ENCODE results near the gene ACOT7. TPM values are rescaled to one million over a fixed set of nuclear protein-coding genes. Genes with fewer than 3 reads are reported as not detected.

The ACOT7 gene
- total RNA-seq, 1 donor from 2014 or later = 35.1 TPM

DNA sequence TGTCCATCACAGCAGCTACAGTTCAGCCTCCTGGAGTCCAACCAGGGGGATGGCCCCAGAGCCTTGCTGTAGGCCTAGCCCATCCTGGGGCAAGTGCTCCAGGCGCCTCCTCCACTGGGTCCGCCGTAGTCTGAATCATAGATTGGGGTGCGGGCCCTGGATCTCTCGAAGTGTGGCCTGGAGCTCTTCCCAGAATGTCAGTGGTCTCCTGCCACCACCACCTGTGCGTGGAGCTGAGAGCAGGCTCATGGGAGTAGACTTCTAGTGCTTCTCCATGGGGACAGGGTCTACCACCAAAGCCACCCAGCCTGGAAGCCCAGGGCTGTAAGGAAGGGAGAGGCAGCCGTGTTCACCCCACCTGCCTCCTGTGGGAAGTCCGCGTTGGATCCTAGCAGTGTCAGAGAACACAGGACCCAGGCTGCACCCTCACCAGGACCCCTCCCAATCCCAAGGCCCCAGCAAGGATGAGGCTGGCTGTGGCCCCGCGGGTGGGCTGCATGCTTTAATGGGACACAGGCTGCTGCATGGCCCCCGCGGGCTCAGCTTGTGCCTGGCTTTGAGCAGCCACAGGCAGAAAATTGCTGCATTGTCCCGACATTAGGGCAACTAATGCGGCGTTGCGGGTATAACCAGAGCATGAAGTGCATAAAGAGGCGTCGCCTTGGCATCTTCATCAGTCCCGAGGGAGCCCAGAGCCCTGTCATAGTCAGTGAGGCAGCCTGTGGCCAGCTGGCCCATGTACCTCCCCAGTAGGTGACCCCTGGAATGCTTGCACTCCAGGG lies 150.3 kb downstream of the ACOT7 start:
- Mint-ChIP-seq H3K4me3 (ENCODE audit: unreplicated experiment) (no peak overlapping the region), H3K4me1 (ENCODE audit: unreplicated experiment) (peaks cover 13% of the 10 kb centered on the region)

DNA sequence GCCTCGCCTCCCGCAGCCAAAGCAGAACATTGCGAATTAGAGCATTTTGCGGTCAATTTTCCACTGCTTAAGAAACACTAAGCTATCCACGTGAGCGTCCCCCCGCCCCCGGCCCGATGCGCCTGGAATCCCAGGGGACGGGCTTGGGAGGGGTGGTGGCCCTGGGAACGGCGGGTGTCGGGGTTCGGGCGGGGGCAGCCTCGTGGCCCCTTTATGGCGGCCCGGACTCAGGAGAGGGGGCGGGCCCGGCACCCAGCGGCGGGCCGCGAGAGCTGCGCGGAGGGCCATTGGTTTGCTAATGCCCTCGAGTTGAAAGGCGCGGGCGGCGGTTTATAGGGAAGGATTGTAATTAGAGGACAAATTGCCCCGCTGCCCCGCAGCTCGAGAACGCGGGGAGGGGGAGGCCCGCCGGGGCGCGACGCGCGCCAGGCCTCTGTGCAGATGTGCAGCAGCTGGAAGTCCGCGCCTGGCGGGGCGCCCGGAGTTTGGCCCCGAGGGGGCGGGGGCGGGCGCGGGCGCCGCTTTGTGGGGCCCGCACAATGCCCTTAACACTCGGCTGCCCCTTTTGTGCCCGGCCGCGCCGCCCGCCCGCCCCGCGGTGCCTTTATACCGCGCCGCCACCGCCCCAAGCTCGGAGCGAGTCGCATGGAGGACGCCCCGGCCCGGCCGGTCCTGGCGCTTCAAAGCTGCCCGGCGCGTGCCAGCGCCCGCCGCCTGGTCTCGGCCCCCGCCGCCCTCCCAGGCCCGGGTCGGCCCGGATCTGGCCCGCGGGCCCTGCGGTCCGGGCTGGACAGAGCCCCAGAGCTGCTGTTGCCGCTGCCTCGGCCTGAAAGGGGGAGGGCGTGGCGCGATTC lies 151.5 kb downstream of the ACOT7 start:
- Mint-ChIP-seq H3K4me3 (ENCODE audit: unreplicated experiment) (no peak overlapping the region), H3K27ac (ENCODE audit: unreplicated experiment) (no peak overlapping the region), H3K27me3 (ENCODE audit: unreplicated experiment) (peaks cover 23% of the 10 kb centered on the region), H3K9me3 (ENCODE audit: unreplicated experiment) (no peaks in the 10 kb centered on the region), H3K4me1 (ENCODE audit: unreplicated experiment) (peaks cover 13% of the 10 kb centered on the region), H3K36me3 (ENCODE audit: low read depth, unreplicated experiment) (no peaks in the 10 kb centered on the region)
- no peak for DNase-seq (ENCODE audit: low spot score)
- TF ChIP-seq CTCF (IDR thresholded peaks at IDR 0.05; ENCODE audit: unreplicated experiment) = no peak

More for the DNA sequence above, 150.3 kb downstream of the ACOT7 start:
- DNase-seq (ENCODE audit: low spot score) = no peak
- no peak for TF ChIP-seq CTCF (IDR thresholded peaks at IDR 0.05; ENCODE audit: unreplicated experiment)
- H3K9me3 Mint-ChIP-seq (ENCODE audit: unreplicated experiment) = no peaks in the 10 kb centered on the region
- H3K27ac Mint-ChIP-seq (ENCODE audit: unreplicated experiment) = no peak overlapping the region
- no peaks in the 10 kb centered on the region for H3K36me3 Mint-ChIP-seq (ENCODE audit: low read depth, unreplicated experiment)
- H3K27me3 Mint-ChIP-seq (ENCODE audit: unreplicated experiment) = peaks cover 24% of the 10 kb centered on the region

DNA sequence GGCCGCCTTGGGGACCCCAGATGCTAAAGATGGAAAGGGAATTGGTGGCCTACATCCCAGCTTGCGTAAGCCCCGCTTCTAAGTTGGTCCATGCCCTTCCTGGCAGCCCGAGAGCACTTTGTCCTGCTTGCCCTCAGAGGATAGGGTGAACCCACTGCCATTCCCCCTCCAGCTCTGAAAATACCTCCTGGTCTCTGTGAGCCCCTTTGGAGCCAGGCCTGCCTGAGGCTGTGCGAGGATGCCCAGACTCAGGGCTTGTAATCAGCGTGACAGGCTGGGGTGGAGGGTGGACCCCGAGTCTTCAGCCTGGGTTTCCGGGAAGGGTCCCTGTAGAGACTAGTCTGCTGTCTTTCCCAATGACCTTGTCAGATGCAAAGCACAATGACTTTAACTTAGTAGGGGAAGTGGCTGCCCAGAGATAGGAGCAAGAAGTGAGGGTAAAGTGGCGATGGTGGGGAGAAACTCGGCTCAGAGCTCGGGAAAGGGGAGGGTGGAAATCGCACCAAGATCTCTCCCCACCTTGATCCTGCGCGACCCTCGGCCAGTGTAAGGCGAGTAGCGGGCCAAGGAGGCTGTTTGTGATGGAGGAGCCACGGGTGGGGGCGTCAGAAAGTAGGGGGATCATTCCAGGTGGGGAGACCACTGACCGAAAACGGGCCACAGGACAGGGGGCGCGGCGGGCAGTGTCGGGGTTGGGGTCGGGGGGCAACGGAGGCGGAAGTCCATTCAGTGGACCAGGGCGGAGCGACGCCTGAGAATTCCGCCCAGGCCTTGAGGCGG lies 152.3 kb downstream of the ACOT7 start:
- no peaks in the 10 kb centered on the region for H3K9me3 Mint-ChIP-seq (ENCODE audit: unreplicated experiment)
- H3K27ac Mint-ChIP-seq (ENCODE audit: unreplicated experiment) = no peak overlapping the region
- DNase-seq (ENCODE audit: low spot score) = no peak
- H3K27me3 Mint-ChIP-seq (ENCODE audit: unreplicated experiment) = peaks cover 16% of the 10 kb centered on the region
- peak overlapping the region; percentile 62 for H3K4me3 Mint-ChIP-seq (ENCODE audit: unreplicated experiment)
- no peak for TF ChIP-seq CTCF (IDR thresholded peaks at IDR 0.05; ENCODE audit: unreplicated experiment)
- H3K36me3 Mint-ChIP-seq (ENCODE audit: low read depth, unreplicated experiment) = no peaks in the 10 kb centered on the region
- H3K4me1 Mint-ChIP-seq (ENCODE audit: unreplicated experiment) = peaks cover 13% of the 10 kb centered on the region

GRCh38 chr1:6239950-6240768 lies 153.4 kb downstream of the ACOT7 start:
- H3K36me3 Mint-ChIP-seq (ENCODE audit: low read depth, unreplicated experiment) = no peaks in the 10 kb centered on the region
- no peak overlapping the region for H3K27ac Mint-ChIP-seq (ENCODE audit: unreplicated experiment)
- H3K4me1 Mint-ChIP-seq (ENCODE audit: unreplicated experiment) = peaks cover 13% of the 10 kb centered on the region
- peaks cover 16% of the 10 kb centered on the region for H3K27me3 Mint-ChIP-seq (ENCODE audit: unreplicated experiment)
- H3K9me3 Mint-ChIP-seq (ENCODE audit: unreplicated experiment) = no peaks in the 10 kb centered on the region
- no peak for DNase-seq (ENCODE audit: low spot score)
- no peak overlapping the region for H3K4me3 Mint-ChIP-seq (ENCODE audit: unreplicated experiment)
- no peak for TF ChIP-seq CTCF (IDR thresholded peaks at IDR 0.05; ENCODE audit: unreplicated experiment)

Data from endothelial cell (in vitro differentiated cells).